ENCODE data around the gene DLGAP1.

- TF ChIP-seq PPARA (CRISPR knock-in tag; IDR thresholded peaks at IDR 0.05; ENCODE audit: borderline replicate concordance) (no peak), TOX (CRISPR knock-in tag; IDR thresholded peaks at IDR 0.05; ENCODE audit: borderline replicate concordance) (no peak), ZFP30 (CRISPR knock-in tag; IDR thresholded peaks at IDR 0.05) (no peak), PATZ1 (CRISPR knock-in tag; IDR thresholded peaks at IDR 0.05; ENCODE audit: borderline replicate concordance) (no peak), SNAI2 (CRISPR knock-in tag; IDR thresholded peaks at IDR 0.05) (no peak), TSHZ2 (CRISPR knock-in tag; IDR thresholded peaks at IDR 0.05) (no peak), ESRRG (CRISPR knock-in tag; IDR thresholded peaks at IDR 0.05) (no peak), ZNF565 (CRISPR knock-in tag; conservative IDR thresholded peaks at IDR 0.05; ENCODE audit: low read depth) (no peak)
These were observed 748.6 kb downstream of the DLGAP1 start for GRCh38 chr18:3706279-3707097.

Data from SK-N-SH treated with all-trans-retinoic acid at 6 μM for 48 hours (cell line).